Brain microvascular endothelial cell (primary cell): ENCODE measurements around the gene FES.
A peak's percentile ranks its signal among the peaks of the same experiment; 100 is the strongest.

Source experiments
- DNase-seq: peaks from one replicate; pipeline ENCODE4 v3.0.0-alpha.2; 2020
- H3K27ac ChIP-seq: fragments of 250-450 bp; sonication (Bioruptor Pico); 2 replicates; pipeline ENCODE4 v1.5.1; 2020; ENCODE audit warnings: mild to moderate bottlenecking, moderate library complexity
- H3K27me3 ChIP-seq: fragments of 250-450 bp; sonication (Bioruptor Pico); replicated peaks from 2 replicates; pipeline ENCODE4 v1.5.1; 2020; ENCODE audit warnings: mild to moderate bottlenecking
- H3K36me3 ChIP-seq: fragments of 250-450 bp; sonication (Bioruptor Pico); replicated peaks from 2 replicates; pipeline ENCODE4 v1.5.1; 2020; ENCODE audit warnings: mild to moderate bottlenecking
- H3K4me3 ChIP-seq: 2 replicates; pipeline ENCODE4 v1.5.1; 2011; ENCODE audit warnings: low read depth, mild to moderate bottlenecking, control low read depth, low read length, moderate library complexity
- in situ Hi-C: cut with HindIII; loops from 2 replicates; pipeline ENCODE4 v1.10.0; 2017; ENCODE audit warnings: low sequenced_read_pairs, low pct_ligation_motif_present
- TF ChIP-seq, protein P1 (sequence below): IDR thresholded peaks from 2 replicates; pipeline ENCODE4 v1.5.1; 2011; ENCODE audit warnings: low read depth, mild to moderate bottlenecking, moderate library complexity, low read length, control low read depth, inconsistent platforms; ENCODE audit errors: missing control alignments

Gene FES

DNA sequence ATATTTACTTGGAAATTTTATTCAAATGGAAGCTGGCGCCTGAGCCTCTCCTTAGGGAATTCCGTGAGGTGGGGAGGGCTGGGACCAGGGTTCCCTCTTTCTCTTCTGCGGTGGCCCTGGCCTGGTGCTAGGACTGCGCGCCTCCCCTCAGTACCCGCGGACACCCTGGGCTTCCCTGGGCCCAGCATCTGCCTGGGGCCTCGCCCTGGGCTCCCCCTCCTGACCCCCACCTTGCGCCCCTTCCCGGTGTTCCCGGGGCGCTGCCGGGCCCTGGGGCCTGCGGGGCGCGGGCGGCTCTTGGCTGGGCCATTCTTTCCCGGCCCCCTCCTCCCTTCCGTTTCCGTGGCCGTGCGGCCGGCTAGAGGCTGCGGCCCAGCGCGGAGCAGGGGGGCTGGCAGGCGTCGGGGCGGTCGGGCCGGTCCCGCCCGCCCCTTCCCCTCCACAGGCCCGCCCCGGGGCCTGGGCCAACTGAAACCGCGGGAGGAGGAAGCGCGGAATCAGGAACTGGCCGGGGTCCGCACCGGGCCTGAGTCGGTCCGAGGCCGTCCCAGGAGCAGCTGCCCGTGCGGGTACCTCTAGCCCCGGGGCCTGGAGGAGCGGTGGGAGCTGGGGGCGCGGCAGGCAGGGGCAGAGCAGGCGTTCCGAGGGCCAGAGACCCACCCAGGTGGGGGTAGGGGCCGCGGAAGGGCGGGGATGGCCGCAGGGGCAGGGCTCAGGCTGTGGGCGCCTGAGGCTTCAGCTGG lies at the start of gene FES:
Gene FES (plus strand): TSS at position 529 of the 743 bp plus-strand sequence. CDS start 542 bp downstream, outside the sequence.
- Histone ChIP-seq H3K4me3 (peak within 1 kb of the TSS; percentile 57), H3K36me3 (peaks cover 34% of the 10 kb centered on the region), H3K27me3 (no peaks in the 10 kb centered on the region), H3K27ac (peak within 1 kb of the TSS; percentile 65)
- in situ Hi-C loops, result no loop called here
- DNase-seq, result no peak
- TF ChIP-seq, protein P1, sequence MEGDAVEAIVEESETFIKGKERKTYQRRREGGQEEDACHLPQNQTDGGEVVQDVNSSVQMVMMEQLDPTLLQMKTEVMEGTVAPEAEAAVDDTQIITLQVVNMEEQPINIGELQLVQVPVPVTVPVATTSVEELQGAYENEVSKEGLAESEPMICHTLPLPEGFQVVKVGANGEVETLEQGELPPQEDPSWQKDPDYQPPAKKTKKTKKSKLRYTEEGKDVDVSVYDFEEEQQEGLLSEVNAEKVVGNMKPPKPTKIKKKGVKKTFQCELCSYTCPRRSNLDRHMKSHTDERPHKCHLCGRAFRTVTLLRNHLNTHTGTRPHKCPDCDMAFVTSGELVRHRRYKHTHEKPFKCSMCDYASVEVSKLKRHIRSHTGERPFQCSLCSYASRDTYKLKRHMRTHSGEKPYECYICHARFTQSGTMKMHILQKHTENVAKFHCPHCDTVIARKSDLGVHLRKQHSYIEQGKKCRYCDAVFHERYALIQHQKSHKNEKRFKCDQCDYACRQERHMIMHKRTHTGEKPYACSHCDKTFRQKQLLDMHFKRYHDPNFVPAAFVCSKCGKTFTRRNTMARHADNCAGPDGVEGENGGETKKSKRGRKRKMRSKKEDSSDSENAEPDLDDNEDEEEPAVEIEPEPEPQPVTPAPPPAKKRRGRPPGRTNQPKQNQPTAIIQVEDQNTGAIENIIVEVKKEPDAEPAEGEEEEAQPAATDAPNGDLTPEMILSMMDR, result no peak

DNA sequence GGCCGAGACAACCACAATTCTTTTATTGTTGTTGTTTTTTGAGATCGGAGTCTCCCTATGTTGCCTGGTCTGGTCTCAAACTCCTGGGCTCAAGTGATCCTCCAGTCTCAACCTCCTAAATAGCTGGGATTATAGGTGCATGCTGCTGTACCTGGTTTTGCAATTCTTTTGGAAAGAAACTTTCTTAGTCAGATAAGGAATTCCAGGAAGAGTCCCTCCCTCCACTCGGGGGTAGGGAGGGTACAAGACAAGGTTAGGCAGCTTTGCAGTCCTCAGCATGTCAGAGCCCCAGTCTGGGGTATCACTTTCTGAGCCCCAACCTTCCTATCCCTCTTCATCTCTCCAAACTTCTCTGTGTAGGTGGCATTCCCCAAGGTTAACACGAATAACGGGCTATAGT lies 49.7 kb upstream of the FES start:
- no peak for DNase-seq
- no peaks in the 10 kb centered on the region for H3K36me3 ChIP-seq
- in situ Hi-C loops, result no loop called here

DNA sequence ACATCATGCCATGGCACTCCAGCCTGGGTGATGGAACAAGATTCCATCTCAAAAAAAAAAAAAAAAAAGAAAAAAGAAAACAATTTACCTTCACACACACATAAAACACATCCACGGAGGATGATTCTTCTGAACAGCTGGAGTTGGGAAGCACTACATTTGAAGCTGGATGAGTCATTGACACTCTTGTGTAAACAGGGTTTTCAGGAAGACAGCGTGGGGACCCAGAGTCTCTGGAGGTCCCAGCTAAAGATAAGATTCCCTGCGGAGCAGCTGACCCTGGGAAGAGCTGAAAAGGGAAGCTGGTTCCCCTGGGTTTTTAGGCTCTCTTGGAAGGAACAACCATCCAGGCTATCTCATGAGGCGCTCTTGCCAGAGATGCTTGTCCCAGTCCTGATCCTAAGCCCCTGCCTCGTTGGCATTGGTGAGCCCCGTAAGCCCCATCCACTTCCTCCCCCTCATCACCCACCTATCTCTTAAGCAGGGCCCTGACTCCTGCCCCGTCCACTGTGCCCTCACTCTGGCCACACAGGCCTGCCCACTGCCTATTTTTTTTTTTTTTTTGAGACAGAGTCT lies 47.9 kb upstream of the FES start:
- DNase-seq, result peak; percentile 54
- no peaks in the 10 kb centered on the region for H3K27me3 ChIP-seq
- in situ Hi-C loops, result no loop called here
- H3K4me3 ChIP-seq, result no peak overlapping the region
- TF ChIP-seq, protein P1, result no peak
- no peak overlapping the region for H3K27ac ChIP-seq
- H3K36me3 ChIP-seq, result no peaks in the 10 kb centered on the region

More for the DNA sequence above, 49.7 kb upstream of the FES start:
- Histone ChIP-seq H3K27me3 (no peaks in the 10 kb centered on the region), H3K4me3 (no peak overlapping the region), H3K27ac (no peak overlapping the region)
- TF ChIP-seq, protein P1, result no peak

DNA sequence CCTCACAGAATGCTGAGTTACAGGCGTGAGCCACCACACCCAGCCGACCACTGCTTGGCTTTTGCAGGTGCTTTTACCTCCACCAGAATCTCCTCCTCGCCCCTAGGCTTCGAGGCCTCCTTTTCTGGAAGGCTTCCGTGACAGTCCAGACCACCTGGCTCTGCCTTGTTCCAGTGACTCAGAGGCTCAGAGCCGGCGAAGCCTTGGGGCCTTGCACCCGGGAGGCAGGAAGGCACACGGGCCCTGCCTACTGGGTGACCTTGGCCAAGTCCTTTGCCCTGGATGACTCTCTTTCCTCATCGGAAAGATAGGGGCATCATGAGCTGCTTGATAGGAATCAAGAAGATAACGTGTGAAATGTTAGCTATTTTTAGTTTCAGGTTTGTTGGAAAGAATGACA lies 47.2 kb upstream of the FES start:
- DNase-seq, result no peak
- Histone ChIP-seq H3K27ac (no peak overlapping the region), H3K27me3 (no peaks in the 10 kb centered on the region), H3K36me3 (no peaks in the 10 kb centered on the region), H3K4me3 (no peak overlapping the region)
- TF ChIP-seq, protein P1, result no peak
- in situ Hi-C loops, result no loop called here

DNA sequence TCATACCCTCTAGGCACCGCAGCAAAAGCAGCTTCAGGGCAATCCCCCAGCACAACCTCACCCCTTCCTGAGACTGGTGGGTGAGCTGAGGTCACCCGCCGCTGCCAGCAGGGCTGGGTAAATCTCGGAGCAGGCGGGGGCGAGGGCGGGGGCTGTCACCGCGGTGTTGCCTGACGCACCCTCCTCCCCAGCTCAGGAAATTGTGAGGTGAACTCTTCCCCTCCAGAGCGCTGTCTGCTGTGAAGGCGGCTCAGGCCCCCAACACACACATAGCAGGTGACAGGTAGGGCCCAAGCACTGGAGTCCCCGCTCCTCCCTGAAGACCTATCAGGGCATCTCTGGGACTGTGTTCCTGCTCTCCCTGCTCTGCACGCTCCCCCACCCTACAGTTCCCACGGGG lies 46.2 kb upstream of the FES start:
- H3K36me3 ChIP-seq, result no peaks in the 10 kb centered on the region
- in situ Hi-C loops, result no loop called here
- no peaks in the 10 kb centered on the region for H3K27me3 ChIP-seq
- DNase-seq, result no peak
- no peak overlapping the region for H3K4me3 ChIP-seq
- no peak overlapping the region for H3K27ac ChIP-seq
- TF ChIP-seq, protein P1, result no peak
